HepG2 (cell line): ENCODE data around the gene NIN. TPM values are rescaled to one million over a fixed set of nuclear protein-coding genes. Genes with fewer than 3 reads are reported as not detected.

Source experiments
- ATAC-seq: fragments of 200-7000 bp; cut with Tn5 transposase; 3 replicates; pipeline ENCODE4 v1.9.1; 2020; ENCODE audit warnings: mild to moderate bottlenecking, moderate library complexity
- BruUV-seq: library from RNA; stranded (reverse); fragments of 400-500 nt; replicated peaks from 2 replicates; lab custom pipeline; 2021; lab: Mats Ljungman, UMichigan
- CTCF ChIA-PET: fragments of 300-600 bp; formaldehyde crosslinking; extraction: SDS; loops from one replicate; lab custom pipeline; 2021; ENCODE audit warnings: low total read pairs, inconsistent platforms, low intra/inter-chr PET ratio; lab: Yijun Ruan, JAX
- POLR2A ChIA-PET: fragments of 350-600 bp; sonication (Branson Sonifier 250); formaldehyde crosslinking; loops from one replicate; lab custom pipeline; 2020; ENCODE audit warnings: antibody characterized with exemption, inconsistent platforms; lab: Yijun Ruan, JAX
- DNase-seq: peaks from one replicate; pipeline ENCODE4 v3.0.0-alpha.2; 2015; ENCODE audit warnings: low spot score
- FAIRE-seq: peaks from 3 replicates; lab custom pipeline; 2011; peaks lifted over from hg19 to GRCh38; lab: Jason Lieb, UNC
- H2AFZ ChIP-seq: one replicate; pipeline ENCODE4 v1.6.1; 2011; ENCODE audit warnings: low read length, inconsistent platforms
- H3K27ac ChIP-seq: fragments of 300-600 bp; 3 replicates; pipeline ENCODE4 v1.8.0; 2011; ENCODE audit warnings: mixed run types, mild to moderate bottlenecking, mixed read lengths, low read length, inconsistent platforms; ENCODE audit not compliant: insufficient read depth; ENCODE audit errors: extremely low read length
- H3K27me3 ChIP-seq, 2 experiments: fragments of 200-600 bp in 1 of 2; 2 replicates in 1 of 2; 3 replicates in 1 of 2; pipeline versions ENCODE4 v1.6.0 to v1.8.0; 2011; ENCODE audit warnings: low read length in 2 of 2, mild to moderate bottlenecking in 2 of 2, moderate library complexity in 2 of 2, inconsistent platforms in 1 of 2; ENCODE audit not compliant: insufficient read depth in 2 of 2, control insufficient read depth in 1 of 2
- H3K36me3 ChIP-seq, 2 experiments: fragments of 200-600 bp in 1 of 2; replicated peaks in 1 of 2; 2 replicates in 1 of 2; 3 replicates in 1 of 2; pipeline versions ENCODE4 v1.5.1 to v1.8.0; 2011; ENCODE audit warnings: low read length in 2 of 2, inconsistent platforms in 1 of 2; ENCODE audit not compliant: insufficient read depth in 2 of 2, control insufficient read depth in 1 of 2
- H3K4me1 ChIP-seq: 2 replicates; pipeline ENCODE4 v1.5.1; 2012; ENCODE audit warnings: low read length, inconsistent platforms; ENCODE audit not compliant: insufficient read depth
- H3K4me2 ChIP-seq: 2 replicates; pipeline ENCODE4 v1.6.0; 2011; ENCODE audit warnings: low read depth, low read length, inconsistent platforms
- H3K4me3 ChIP-seq, 3 experiments: fragments of 200-600 bp in 1 of 3; sonication (generic), shearing (Covaris generic) in 1 of 3; replicated peaks in 1 of 3; 2 replicates each; pipeline ENCODE4 v1.5.1; 2011 to 2016; ENCODE audit warnings: low read length in 3 of 3, inconsistent platforms in 2 of 3, low read depth in 2 of 3, mild to moderate bottlenecking in 2 of 3, control low read depth in 1 of 3, mixed read lengths in 1 of 3; ENCODE audit not compliant: insufficient read depth in 1 of 3
- H3K79me2 ChIP-seq: one replicate; pipeline ENCODE4 v1.6.1; 2011; ENCODE audit warnings: low read length, inconsistent platforms; ENCODE audit not compliant: insufficient read depth
- H3K9ac ChIP-seq: 2 replicates; pipeline ENCODE4 v1.6.0; 2011; ENCODE audit warnings: mild to moderate bottlenecking, low read depth, low read length, inconsistent platforms; ENCODE audit not compliant: insufficient read depth
- H3K9me3 ChIP-seq: 2 replicates; pipeline ENCODE4 v1.5.1; 2012; ENCODE audit warnings: mild to moderate bottlenecking, low read length
- H4K20me1 ChIP-seq: 2 replicates; pipeline ENCODE4 v1.6.0; 2011; ENCODE audit warnings: inconsistent platforms, mild to moderate bottlenecking, low read length, moderate library complexity; ENCODE audit not compliant: insufficient read depth
- MAFF ChIP-seq: IDR thresholded peaks from 2 replicates; pipeline ENCODE4 v1.6.1; 2011; ENCODE audit warnings: low read depth, low read length, improper control_type of control experiment
- MAFK ChIP-seq, 2 experiments: IDR thresholded peaks in 1 of 2; conservative IDR thresholded peaks in 1 of 2; 2 replicates each; pipeline ENCODE4 v1.6.1; 2011; ENCODE audit warnings: improper control_type of control experiment in 2 of 2, low read length in 2 of 2
- NFE2L1 ChIP-seq: sonication (generic); formaldehyde crosslinking; IDR thresholded peaks from 2 replicates; pipeline ENCODE4 v1.4.0; 2020; ENCODE audit warnings: missing genetic modification reagents, mild to moderate bottlenecking, borderline replicate concordance
- PTBP1 ChIP-seq: fragments of 200-400 bp; formaldehyde crosslinking; IDR thresholded peaks from 2 replicates; pipeline ENCODE4 v1.6.1; 2018; ENCODE audit warnings: low read length, low read depth; ENCODE audit not compliant: poor library complexity, severe bottlenecking
- SRSF9 ChIP-seq: fragments of 200-400 bp; formaldehyde crosslinking; IDR thresholded peaks from 2 replicates; pipeline ENCODE4 v1.6.1; 2018; ENCODE audit warnings: borderline replicate concordance, mild to moderate bottlenecking, low read depth, low read length; ENCODE audit not compliant: insufficient read depth, poor library complexity, severe bottlenecking
- YEATS2 ChIP-seq: sonication (generic); formaldehyde crosslinking; IDR thresholded peaks from 2 replicates; pipeline ENCODE4 v1.4.0; 2020; ENCODE audit warnings: missing genetic modification reagents, borderline replicate concordance
- ZNF292 ChIP-seq: sonication (generic); formaldehyde crosslinking; IDR thresholded peaks from 2 replicates; pipeline ENCODE4 v1.8.1; 2022; ENCODE audit warnings: mild to moderate bottlenecking, low read depth, missing genetic modification reagents, borderline replicate concordance
- ZNF687 ChIP-seq: sonication (generic); formaldehyde crosslinking; IDR thresholded peaks from 2 replicates; pipeline ENCODE4 v1.5.1; 2020; ENCODE audit warnings: mild to moderate bottlenecking, missing genetic modification reagents, moderate library complexity
- WGBS: methylation state at CpG from one replicate; pipeline ENCODE4 v1.1.6; 2017; ENCODE audit warnings: low lambda C conversion rate; 5-methylcytosine and 5-hydroxymethylcytosine counted together
- in situ Hi-C: cut with HindIII; loops from 2 replicates; pipeline ENCODE4 v1.10.0; 2017; ENCODE audit warnings: low pct_unique_long_range_greater_than_20kb; ENCODE audit not compliant: extremely low pct_ligation_motif_present
- intact Hi-C: fragments of 100-400 bp; cut with micrococcal nuclease; formaldehyde crosslinking; loops from one replicate; pipeline ENCODE4 v1.10.0; 2022; ENCODE audit not compliant: unreplicated experiment
- polyA plus RNA-seq, 8 experiments: library from polyadenylated mRNA; depleted of rRNA in 3 of 8; stranded (reverse) in 7 of 8; unstranded in 1 of 8; fragments of >200 nt; fragmentation: Illumina TruSeq in 4 of 8; extraction: Trizol in 4 of 8; gene quantifications; 2 replicates each; pipeline versions ENCODE4 v1.2.1 to v1.2.3, GENCODE V29; 2011 to 2016; ENCODE audit warnings: low read depth in 4 of 8, missing spikeins in 1 of 8, mixed read lengths in 1 of 8; ENCODE audit not compliant: insufficient read depth in 1 of 8
- total RNA-seq, 5 experiments: library from RNA; depleted of rRNA; stranded (reverse); fragments of >200 nt; fragmentation: Illumina TruSeq; extraction: Trizol; gene quantifications; 2 replicates each; pipeline ENCODE4 v1.2.3, GENCODE V29; 2016; ENCODE audit warnings: low read depth in 1 of 5

Gene NIN
- total and polyA plus RNA-seq, 2 of the 13 experiments (the other 11 are each of a cell fraction or from before 2014, with no cell fraction given) = 2.8 to 9.7 TPM

- no peak for ATAC-seq
Measured at GRCh38 chr14:50762001-50762930, 68.7 kb downstream of the NIN start.

GRCh38 chr14:50759800-50760543, 71.0 kb downstream of the NIN start:
- Histone ChIP-seq H3K4me1 (no peaks in the 10 kb centered on the region), H3K27ac (no peak overlapping the region), H3K4me3 (no peak overlapping the region), H2AFZ (no peak overlapping the region), H3K79me2 (no peaks in the 10 kb centered on the region), H3K27me3 (no peaks in the 10 kb centered on the region; a peak in 1 of 5 replicates), H3K9ac (no peak overlapping the region), H3K4me2 (no peak overlapping the region), H4K20me1 (no peaks in the 10 kb centered on the region), H3K36me3 (peaks cover 6 to 27% of the 10 kb centered on the region in 2 experiments; a peak in 4 of 5 replicates), H3K9me3 (no peaks in the 10 kb centered on the region)
- WGBS = 96% methylated on average over 8 of the region's 8 CpGs
- ChIA-PET CTCF (no interaction called here), POLR2A (no interaction called here)
- ATAC-seq (no peak), DNase-seq (no peak), FAIRE-seq (no peak)
- intact Hi-C loops = no loop called here
- in situ Hi-C loops = no loop called here
- BruUV-seq = no TSS peak
- TF ChIP-seq ZNF292 (CRISPR knock-in tag) (no peak), ZNF687 (no peak), SRSF9 (no peak), YEATS2 (CRISPR knock-in tag) (no peak), NFE2L1 (no peak)

More at GRCh38 chr14:50762001-50762930, 68.7 kb downstream of the NIN start:
- FAIRE-seq = no peak
- 98% methylated on average over 9 of the region's 9 CpGs for WGBS
- Histone ChIP-seq H3K4me3 (no peak overlapping the region), H3K79me2 (no peaks in the 10 kb centered on the region), H3K27ac (no peak overlapping the region), H3K4me2 (no peak overlapping the region), H3K9ac (no peak overlapping the region), H3K4me1 (no peaks in the 10 kb centered on the region), H2AFZ (no peak overlapping the region), H3K27me3 (no peaks in the 10 kb centered on the region; a peak in 1 of 5 replicates), H3K36me3 (peaks cover 11 to 33% of the 10 kb centered on the region in 2 experiments; a peak in 4 of 5 replicates), H4K20me1 (no peaks in the 10 kb centered on the region), H3K9me3 (no peaks in the 10 kb centered on the region)
- no peak for DNase-seq
- intact Hi-C loops = no loop called here
- in situ Hi-C loops = no loop called here
- no TSS peak for BruUV-seq
- TF ChIP-seq PTBP1 (no peak), MAFK (conservative IDR thresholded peaks at IDR 0.05 in 1 of 2, IDR thresholded peaks at IDR 0.05 in 1 of 2; ENCODE audit: low read length in 2 of 2) (peak in 1 of 2 experiments; percentile 30; a peak in 1 of 4 replicates), MAFF (0 out of 2 replicates have a peak, but pooled peaks have one; percentile 24)
- ChIA-PET POLR2A (no interaction called here), CTCF (no interaction called here)
